Liver (tissue), 9 donors: ENCODE measurements around the gene MAD2L2. TPM values are rescaled to one million over a fixed set of nuclear protein-coding genes. Genes with fewer than 3 reads are reported as not detected.

Experiments used
- DNase-seq: peaks from one replicate; pipeline ENCODE4 v3.0.0-alpha.2; 2017; ENCODE audit warnings: low spot score
- H3K27ac ChIP-seq, 2 donors: one replicate each; pipeline ENCODE4 v1.7.0; 2013; ENCODE audit warnings: inconsistent platforms in 2 of 2, low read length in 2 of 2, control low read depth in 1 of 2, low read depth in 1 of 2, mild to moderate bottlenecking in 1 of 2
- H3K27me3 ChIP-seq, 4 donors: one replicate each; pipeline versions ENCODE4 v1.6.1 to v1.7.0; 2013; ENCODE audit warnings: low read length in 3 of 4, inconsistent platforms in 1 of 4, mild to moderate bottlenecking in 1 of 4, moderate library complexity in 1 of 4; ENCODE audit not compliant: control insufficient read depth in 4 of 4, insufficient read depth in 4 of 4
- H3K36me3 ChIP-seq, 4 donors: one replicate each; pipeline versions ENCODE4 v1.6.1 to v1.7.0; 2013; ENCODE audit warnings: low read length in 3 of 4, mild to moderate bottlenecking in 3 of 4, low read depth in 1 of 4, moderate library complexity in 1 of 4; ENCODE audit not compliant: control insufficient read depth in 4 of 4, insufficient read depth in 3 of 4
- H3K4me1 ChIP-seq, 4 donors: one replicate each; pipeline versions ENCODE4 v1.6.1 to v1.7.0; 2013; ENCODE audit warnings: low read length in 3 of 4, mild to moderate bottlenecking in 3 of 4, moderate library complexity in 1 of 4; ENCODE audit not compliant: control insufficient read depth in 4 of 4, insufficient read depth in 4 of 4
- H3K4me3 ChIP-seq, 3 donors: one replicate each; pipeline versions ENCODE4 v1.6.1 to v1.7.0; 2013; ENCODE audit warnings: low read length in 3 of 3, control low read depth in 1 of 3, low read depth in 1 of 3, mild to moderate bottlenecking in 1 of 3
- H3K9ac ChIP-seq, 2 donors: one replicate each; pipeline ENCODE4 v1.7.0; 2013; ENCODE audit warnings: low read length in 2 of 2, mild to moderate bottlenecking in 2 of 2, moderate library complexity in 2 of 2, control low read depth in 1 of 2, low read depth in 1 of 2
- H3K9me3 ChIP-seq, 4 donors: one replicate each; pipeline versions ENCODE4 v1.6.1 to v1.7.0; 2013; ENCODE audit warnings: low read length in 3 of 4; ENCODE audit not compliant: control insufficient read depth in 4 of 4
- FOXA2 ChIP-seq: IDR thresholded peaks from 2 replicates; pipeline ENCODE4 v1.6.1; 2016; ENCODE audit warnings: antibody characterized with exemption
- HNF4A ChIP-seq, 2 donors: conservative IDR thresholded peaks; 2 replicates each; pipeline ENCODE4 v1.6.1; 2016; ENCODE audit warnings: antibody characterized with exemption in 2 of 2, mild to moderate bottlenecking in 2 of 2
- NR2F2 ChIP-seq: IDR thresholded peaks from 2 replicates; pipeline ENCODE4 v1.6.1; 2016; ENCODE audit warnings: antibody characterized with exemption
- RAD21 ChIP-seq, 2 donors: IDR thresholded peaks; 2 replicates each; pipeline ENCODE4 v1.6.1; 2016; ENCODE audit warnings: antibody characterized with exemption in 2 of 2, mild to moderate bottlenecking in 2 of 2
- SP1 ChIP-seq: IDR thresholded peaks from 2 replicates; pipeline ENCODE4 v1.6.1; 2018; ENCODE audit warnings: antibody characterized with exemption, mild to moderate bottlenecking
- WGBS: extraction: QIAGEN DNeasy Blood & Tissue Kit; methylation state at CpG from one replicate; pipeline ENCODE4 v1.1.7; 2013; 5-methylcytosine and 5-hydroxymethylcytosine counted together
- polyA plus RNA-seq, 2 donors: library from polyadenylated mRNA; stranded (reverse) in 1 of 2; unstranded in 1 of 2; fragments of 200-250 nt in 1 of 2; fragments of >200 nt in 1 of 2; fragmentation: Nextera tagmentation in 1 of 2; extraction: Ambion mirVana in 1 of 2; gene quantifications; one replicate each; pipeline versions ENCODE4 v1.2.1 to v1.2.3, GENCODE V29; 2013 to 2015
- total RNA-seq, 2 donors: library from RNA; depleted of rRNA; stranded (reverse); fragments of >200 nt; gene quantifications; one replicate each; pipeline ENCODE4 v1.2.3, GENCODE V29; 2014
- TF ChIP-seq, protein P1 (sequence below): IDR thresholded peaks from 2 replicates; pipeline ENCODE4 v1.6.1; 2016; ENCODE audit warnings: antibody characterized with exemption, mild to moderate bottlenecking
- TF ChIP-seq, protein P2 (sequence below): fragments of 150-350 bp; IDR thresholded peaks from 2 replicates; pipeline ENCODE4 v1.5.1; 2017; ENCODE audit warnings: improper control_type of control experiment, low read depth, low read length; ENCODE audit not compliant: missing input control
- donor health status: healthy.
- donor health status: healthy.
- donor health status: healthy.
- donor health status: healthy.
- donor health status: healthy.

The MAD2L2 gene
- total and polyA plus RNA-seq, 4 donors: 17.5 to 43.1 (median 31.9) TPM

DNA sequence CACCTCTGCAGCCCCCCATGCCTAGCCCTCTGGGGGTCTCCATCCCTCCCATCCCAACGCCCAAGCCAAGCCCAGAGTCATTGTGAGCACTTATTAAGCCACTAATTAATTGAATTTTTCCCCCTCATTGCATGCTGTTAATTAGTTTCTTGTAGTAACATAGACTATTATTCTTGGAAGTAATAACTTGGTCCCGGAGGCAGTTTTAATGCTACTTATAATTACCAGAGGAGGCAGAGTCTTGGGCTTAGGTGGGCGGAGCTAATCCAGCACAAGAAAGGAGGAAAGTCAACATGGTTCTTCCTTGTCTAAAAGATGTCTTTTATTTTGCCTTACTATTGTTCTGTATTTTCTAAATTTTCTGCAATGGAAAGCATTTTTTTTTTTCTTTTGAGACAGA, 54.4 kb downstream of the MAD2L2 start:
- Histone ChIP-seq H3K9me3 (no peaks in the 10 kb centered on the region), H3K4me3 (no peak overlapping the region), H3K9ac (no peak overlapping the region), H3K4me1 (no peaks in the 10 kb centered on the region), H3K36me3 (no peaks in the 10 kb centered on the region), H3K27ac (no peak overlapping the region), H3K27me3 (peaks cover 0 to 2% (median 0%) of the 10 kb centered on the region in 4 donors)
- 66% methylated on average over 3 of the region's 3 CpGs for WGBS
- no peak for DNase-seq
- TF ChIP-seq NR2F2 (no peak), FOXA2 (no peak), HNF4A (conservative IDR thresholded peaks at IDR 0.05) (no peak), SP1 (no peak), RAD21 (IDR thresholded peaks at IDR 0.05) (no peak)
- TF ChIP-seq, protein P1, sequence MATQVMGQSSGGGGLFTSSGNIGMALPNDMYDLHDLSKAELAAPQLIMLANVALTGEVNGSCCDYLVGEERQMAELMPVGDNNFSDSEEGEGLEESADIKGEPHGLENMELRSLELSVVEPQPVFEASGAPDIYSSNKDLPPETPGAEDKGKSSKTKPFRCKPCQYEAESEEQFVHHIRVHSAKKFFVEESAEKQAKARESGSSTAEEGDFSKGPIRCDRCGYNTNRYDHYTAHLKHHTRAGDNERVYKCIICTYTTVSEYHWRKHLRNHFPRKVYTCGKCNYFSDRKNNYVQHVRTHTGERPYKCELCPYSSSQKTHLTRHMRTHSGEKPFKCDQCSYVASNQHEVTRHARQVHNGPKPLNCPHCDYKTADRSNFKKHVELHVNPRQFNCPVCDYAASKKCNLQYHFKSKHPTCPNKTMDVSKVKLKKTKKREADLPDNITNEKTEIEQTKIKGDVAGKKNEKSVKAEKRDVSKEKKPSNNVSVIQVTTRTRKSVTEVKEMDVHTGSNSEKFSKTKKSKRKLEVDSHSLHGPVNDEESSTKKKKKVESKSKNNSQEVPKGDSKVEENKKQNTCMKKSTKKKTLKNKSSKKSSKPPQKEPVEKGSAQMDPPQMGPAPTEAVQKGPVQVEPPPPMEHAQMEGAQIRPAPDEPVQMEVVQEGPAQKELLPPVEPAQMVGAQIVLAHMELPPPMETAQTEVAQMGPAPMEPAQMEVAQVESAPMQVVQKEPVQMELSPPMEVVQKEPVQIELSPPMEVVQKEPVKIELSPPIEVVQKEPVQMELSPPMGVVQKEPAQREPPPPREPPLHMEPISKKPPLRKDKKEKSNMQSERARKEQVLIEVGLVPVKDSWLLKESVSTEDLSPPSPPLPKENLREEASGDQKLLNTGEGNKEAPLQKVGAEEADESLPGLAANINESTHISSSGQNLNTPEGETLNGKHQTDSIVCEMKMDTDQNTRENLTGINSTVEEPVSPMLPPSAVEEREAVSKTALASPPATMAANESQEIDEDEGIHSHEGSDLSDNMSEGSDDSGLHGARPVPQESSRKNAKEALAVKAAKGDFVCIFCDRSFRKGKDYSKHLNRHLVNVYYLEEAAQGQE: no peak
- TF ChIP-seq, protein P2, sequence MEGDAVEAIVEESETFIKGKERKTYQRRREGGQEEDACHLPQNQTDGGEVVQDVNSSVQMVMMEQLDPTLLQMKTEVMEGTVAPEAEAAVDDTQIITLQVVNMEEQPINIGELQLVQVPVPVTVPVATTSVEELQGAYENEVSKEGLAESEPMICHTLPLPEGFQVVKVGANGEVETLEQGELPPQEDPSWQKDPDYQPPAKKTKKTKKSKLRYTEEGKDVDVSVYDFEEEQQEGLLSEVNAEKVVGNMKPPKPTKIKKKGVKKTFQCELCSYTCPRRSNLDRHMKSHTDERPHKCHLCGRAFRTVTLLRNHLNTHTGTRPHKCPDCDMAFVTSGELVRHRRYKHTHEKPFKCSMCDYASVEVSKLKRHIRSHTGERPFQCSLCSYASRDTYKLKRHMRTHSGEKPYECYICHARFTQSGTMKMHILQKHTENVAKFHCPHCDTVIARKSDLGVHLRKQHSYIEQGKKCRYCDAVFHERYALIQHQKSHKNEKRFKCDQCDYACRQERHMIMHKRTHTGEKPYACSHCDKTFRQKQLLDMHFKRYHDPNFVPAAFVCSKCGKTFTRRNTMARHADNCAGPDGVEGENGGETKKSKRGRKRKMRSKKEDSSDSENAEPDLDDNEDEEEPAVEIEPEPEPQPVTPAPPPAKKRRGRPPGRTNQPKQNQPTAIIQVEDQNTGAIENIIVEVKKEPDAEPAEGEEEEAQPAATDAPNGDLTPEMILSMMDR: no peak

Other genes starting within 250 kb of the MAD2L2 start
- under 1 TPM in 1 of 2 donors, not detected in 1; 0.08 TPM for gene DISP3, start 202.0 kb downstream of the MAD2L2 start, total RNA-seq
- under 1 TPM in 1 of 2 donors, not detected in 1; 0.02 TPM for gene DISP3, start 202.0 kb downstream of the MAD2L2 start, polyA plus RNA-seq
- gene FBXO2, start 26.7 kb downstream of the MAD2L2 start, total RNA-seq: 1 to 10 TPM; 1.7 to 2.9 TPM
- gene FBXO2, start 26.7 kb downstream of the MAD2L2 start, polyA plus RNA-seq: 10 to 100 TPM in 1 of 2 donors, 1 to 10 TPM in 1; 5.0 to 20.9 TPM
- 1 to 10 TPM; 3.6 to 6.4 TPM for gene FBXO44, start 26.3 kb downstream of the MAD2L2 start, total RNA-seq
- 10 to 100 TPM in 1 of 2 donors, 1 to 10 TPM in 1; 7.1 to 13.2 TPM for gene FBXO44, start 26.3 kb downstream of the MAD2L2 start, polyA plus RNA-seq
- gene FBXO6, start 16.9 kb downstream of the MAD2L2 start, total RNA-seq: 1 to 10 TPM; 5.7 to 7.5 TPM
- gene FBXO6, start 16.9 kb downstream of the MAD2L2 start, polyA plus RNA-seq: 10 to 100 TPM in 1 of 2 donors, 1 to 10 TPM in 1; 7.5 to 15.5 TPM
- gene DRAXIN, start 10.6 kb upstream of the MAD2L2 start, total RNA-seq: under 1 TPM in 1 of 2 donors, not detected in 1; under 0.01 TPM
- under 1 TPM in 1 of 2 donors, not detected in 1; 0.01 TPM for gene DRAXIN, start 10.6 kb upstream of the MAD2L2 start, polyA plus RNA-seq
- 10 to 100 TPM in 1 of 2 donors, 1 to 10 TPM in 1; 8.5 to 19.3 TPM for gene AGTRAP, start 55.0 kb upstream of the MAD2L2 start, total RNA-seq
- gene AGTRAP, start 55.0 kb upstream of the MAD2L2 start, polyA plus RNA-seq: 10 to 100 TPM; 16.0 to 19.0 TPM
- not detected for gene C1orf167, start 81.0 kb upstream of the MAD2L2 start, total RNA-seq
- under 1 TPM in 1 of 2 donors, not detected in 1; 0.37 TPM for gene C1orf167, start 81.0 kb upstream of the MAD2L2 start, polyA plus RNA-seq
- gene MTHFR, start 124.8 kb upstream of the MAD2L2 start, total RNA-seq: 10 to 100 TPM; 27.6 to 29.0 TPM
- 1 to 10 TPM; 5.5 to 9.0 TPM for gene MTHFR, start 124.8 kb upstream of the MAD2L2 start, polyA plus RNA-seq
- 1 to 10 TPM; 5.6 to 9.0 TPM for gene CLCN6, start 125.0 kb upstream of the MAD2L2 start, total RNA-seq
- gene CLCN6, start 125.0 kb upstream of the MAD2L2 start, polyA plus RNA-seq: 1 to 10 TPM; 5.0 to 7.3 TPM
- not detected for gene NPPA, start 166.6 kb upstream of the MAD2L2 start, total RNA-seq
- under 1 TPM in 1 of 2 donors, not detected in 1; 0.12 TPM for gene NPPA, start 166.6 kb upstream of the MAD2L2 start, polyA plus RNA-seq
- gene NPPB, start 177.8 kb upstream of the MAD2L2 start, total RNA-seq: not detected
- gene NPPB, start 177.8 kb upstream of the MAD2L2 start, polyA plus RNA-seq: not detected
- 10 to 100 TPM; 26.3 to 77.5 TPM for gene KIAA2013, start 245.3 kb upstream of the MAD2L2 start, total RNA-seq
- 10 to 100 TPM; 16.8 to 39.6 TPM for gene KIAA2013, start 245.3 kb upstream of the MAD2L2 start, polyA plus RNA-seq